Measurements from ENCODE around the gene ALAS1. TPM values are rescaled to one million over a fixed set of nuclear protein-coding genes. Genes with fewer than 3 reads are reported as not detected.

The ALAS1 gene
- total RNA-seq, 1 experiment from 2014 or later, result 53.1 TPM

- ChIA-PET CTCF (interaction anchor here (0.9 to 2.6 kb wide), 9 partner anchors 10 to 154 kb away, joined by 3 to 22 read pairs (median 4); partner anchors contain the start of gene POC1A), POLR2A (no interaction called here)
- Histone ChIP-seq H3K27me3 (replicated peaks; ENCODE audit: control insufficient read depth, insufficient read depth, low read length) (no peaks in the 10 kb centered on the region), H3K4me1 (peaks cover 4% of the 10 kb centered on the region; the same call in 1 of the 2 replicates), H3K36me3 (ENCODE audit: control insufficient read depth, insufficient read depth, low read length) (peaks cover 3% of the 10 kb centered on the region; the same call in 1 of the 2 replicates), H3K9me3 (no peaks in the 10 kb centered on the region), H3K4me3 (ENCODE audit: low read depth, low read length) (no peak overlapping the region)
- no peak for DNase-seq
- H3K36me3 Mint-ChIP-seq (ENCODE audit: insufficient read depth, unreplicated experiment), result peaks cover 16% of the 10 kb centered on the region
- intact Hi-C loops (cut with micrococcal nuclease; ENCODE audit: unreplicated experiment), result loop anchor here (1.0 kb wide), 1 partner anchor 108 kb away; no protein-coding TSS in a partner anchor
- no peaks in the 10 kb centered on the region for H3K27me3 Mint-ChIP-seq (ENCODE audit: insufficient read depth, unreplicated experiment)
- no TSS peak for BruUV-seq (replicated peaks)
- H3K4me3 Mint-ChIP-seq (ENCODE audit: unreplicated experiment), result no peak overlapping the region
- no peaks in the 10 kb centered on the region for H3K4me1 Mint-ChIP-seq (ENCODE audit: low read depth, unreplicated experiment)
- H3K27ac Mint-ChIP-seq (ENCODE audit: unreplicated experiment), result no peak overlapping the region
- TF ChIP-seq CTCF (IDR thresholded peaks at IDR 0.05; ENCODE audit: insufficient read depth in 1 of 2, low read depth in 1 of 2, low read length in 1 of 2, severe bottlenecking in 1 of 2, unreplicated experiment in 1 of 2), result no peak
- no peaks in the 10 kb centered on the region for H3K9me3 Mint-ChIP-seq (ENCODE audit: unreplicated experiment)
Measured at GRCh38 chr3:52230889-52231499, 33.0 kb downstream of the ALAS1 start.

GRCh38 chr3:52231502-52232278 is 33.7 kb downstream of the ALAS1 start:
- BruUV-seq (replicated peaks), result no TSS peak
- CTCF ChIA-PET, result interaction anchor here (0.9 to 2.6 kb wide), 9 partner anchors 11 to 153 kb away, joined by 3 to 22 read pairs (median 4); partner anchors contain the start of gene POC1A

More at GRCh38 chr3:52231502-52232278, 33.7 kb downstream of the ALAS1 start:
- H3K4me3 Mint-ChIP-seq (ENCODE audit: unreplicated experiment), result no peak overlapping the region
- H3K9me3 ChIP-seq, result no peaks in the 10 kb centered on the region
- no peak overlapping the region for H3K4me3 ChIP-seq (ENCODE audit: low read depth, low read length)
- H3K27me3 ChIP-seq (replicated peaks; ENCODE audit: control insufficient read depth, insufficient read depth, low read length), result no peaks in the 10 kb centered on the region
- H3K27me3 Mint-ChIP-seq (ENCODE audit: insufficient read depth, unreplicated experiment), result no peaks in the 10 kb centered on the region
- peak; percentile 79 to 91 for TF ChIP-seq CTCF (IDR thresholded peaks at IDR 0.05; ENCODE audit: insufficient read depth in 1 of 2, low read depth in 1 of 2, low read length in 1 of 2, severe bottlenecking in 1 of 2, unreplicated experiment in 1 of 2)
- intact Hi-C loops (cut with micrococcal nuclease; ENCODE audit: unreplicated experiment), result loop anchor here (1.0 kb wide), 1 partner anchor 108 kb away; no protein-coding TSS in a partner anchor
- no peaks in the 10 kb centered on the region for H3K9me3 Mint-ChIP-seq (ENCODE audit: unreplicated experiment)
- peaks cover 16% of the 10 kb centered on the region for H3K36me3 Mint-ChIP-seq (ENCODE audit: insufficient read depth, unreplicated experiment)
- H3K4me1 ChIP-seq, result no peaks in the 10 kb centered on the region
- no peaks in the 10 kb centered on the region for H3K4me1 Mint-ChIP-seq (ENCODE audit: low read depth, unreplicated experiment)
- DNase-seq, result peak in 1 of 2 experiments; percentile 81
- POLR2A ChIA-PET, result no interaction called here
- peaks cover 3% of the 10 kb centered on the region; the same call in 1 of the 2 replicates for H3K36me3 ChIP-seq (ENCODE audit: control insufficient read depth, insufficient read depth, low read length)
- no peak overlapping the region for H3K27ac Mint-ChIP-seq (ENCODE audit: unreplicated experiment)

Measured in Caco-2 (cell line).